HuH-7 (cell line): ENCODE results near the gene ANP32D.
"Not testable (repeated sequence)": the region's sequence is repeated elsewhere in the genome, so short reads cannot be mapped to it uniquely, and the experiment has no call there.

Experiments
- DNase-seq: peaks from one replicate; pipeline ENCODE4 v3.0.0; 2011; ENCODE audit warnings: low spot score

The ANP32D gene

GRCh38 chr12:48506836-48507235 lies 34.5 kb downstream of the ANP32D start:
- not testable (repeated sequence) for DNase-seq

- no peak for DNase-seq
Measured at GRCh38 chr12:48508987-48509386, 36.6 kb downstream of the ANP32D start.

- no peak for DNase-seq
Measured at GRCh38 chr12:48510111-48510510, 37.8 kb downstream of the ANP32D start.

- no peak for DNase-seq
Measured at GRCh38 chr12:48512855-48513254, 40.5 kb downstream of the ANP32D start.

- DNase-seq = no peak
Measured at GRCh38 chr12:48514728-48515127, 42.4 kb downstream of the ANP32D start.

GRCh38 chr12:48520381-48520780 lies 48.0 kb downstream of the ANP32D start:
- not testable (repeated sequence) for DNase-seq
